WTC11 (cell line): ENCODE measurements around the gene ZMIZ1.

Source experiments
- AFF4 ChIP-seq: sonication (generic); formaldehyde crosslinking; IDR thresholded peaks from 2 replicates; pipeline ENCODE4 v1.8.1; 2023; ENCODE audit warnings: mild to moderate bottlenecking, missing genetic modification reagents, borderline replicate concordance
- ARID4B ChIP-seq: sonication (generic); formaldehyde crosslinking; IDR thresholded peaks from 2 replicates; pipeline ENCODE4 v1.8.0; 2023; ENCODE audit warnings: missing genetic modification reagents, mild to moderate bottlenecking, borderline replicate concordance
- CTCF ChIP-seq: fragments of 200-600 bp; IDR thresholded peaks from 2 replicates; pipeline ENCODE4 v1.8.0; 2022; ENCODE audit warnings: antibody characterized with exemption
- TP53 ChIP-seq: sonication (generic); formaldehyde crosslinking; IDR thresholded peaks from 2 replicates; pipeline ENCODE4 v1.8.1; 2023; ENCODE audit warnings: mild to moderate bottlenecking, missing genetic modification reagents

GRCh38 chr10:79185796-79186374 lies 117.1 kb downstream of the ZMIZ1 start:
- TF ChIP-seq AFF4 (CRISPR knock-in tag): no peak
- no peak for TF ChIP-seq TP53 (CRISPR knock-in tag)
- TF ChIP-seq ARID4B: no peak
- no peak for TF ChIP-seq CTCF
